Frontal cortex (tissue), 4 donors: ENCODE data around the gene OTUD1. TPM values are rescaled to one million over a fixed set of nuclear protein-coding genes. Genes with fewer than 3 reads are reported as not detected.

Experiments
- DNase-seq, 2 donors: peaks; one replicate each; pipeline ENCODE4 v3.0.0; 2012; ENCODE audit warnings: low spot score in 2 of 2
- FAIRE-seq: peaks from 2 replicates; lab custom pipeline; 2012; peaks lifted over from hg19 to GRCh38; lab: Jason Lieb, UNC
- small RNA-seq: library from RNA; depleted of rRNA; stranded (forward); fragments of <200 nt; gene quantifications from one replicate; pipeline ENCODE3, GENCODE V24; 2014
- total RNA-seq: library from RNA; depleted of rRNA; stranded (reverse); fragments of >200 nt; gene quantifications from one replicate; pipeline ENCODE4 v1.2.3, GENCODE V29; 2014
- donor health status: control.
- donor health status: control.
- donor health status: control.

OTUD1 gene
- total RNA-seq, 1 donor from 2014 or later: 16.7 TPM

- DNase-seq: no peak
- no peak for FAIRE-seq
Measured at GRCh38 chr10:23457632-23458417, 18.9 kb downstream of the OTUD1 start.

- DNase-seq (no peak), FAIRE-seq (no peak)
Measured at GRCh38 chr10:23459308-23459939, 20.5 kb downstream of the OTUD1 start.

- FAIRE-seq (no peak), DNase-seq (no peak)
Measured at GRCh38 chr10:23461557-23461956, 22.7 kb downstream of the OTUD1 start.

- FAIRE-seq (no peak), DNase-seq (no peak)
Measured at GRCh38 chr10:23467012-23467411, 28.1 kb downstream of the OTUD1 start.

GRCh38 chr10:23467548-23467947, 28.7 kb downstream of the OTUD1 start:
- FAIRE-seq (no peak), DNase-seq (no peak)

GRCh38 chr10:23469596-23470237, 30.8 kb downstream of the OTUD1 start:
- no peak for FAIRE-seq

GRCh38 chr10:23472181-23472580, 33.3 kb downstream of the OTUD1 start:
- DNase-seq: no peak
- no peak for FAIRE-seq

More at GRCh38 chr10:23469596-23470237, 30.8 kb downstream of the OTUD1 start:
- DNase-seq: no peak

- no peak for FAIRE-seq
- no peak for DNase-seq
Measured at GRCh38 chr10:23474081-23474480, 35.2 kb downstream of the OTUD1 start.

- FAIRE-seq (no peak), DNase-seq (no peak)
Measured at GRCh38 chr10:23474626-23475025, 35.8 kb downstream of the OTUD1 start.

- DNase-seq (no peak), FAIRE-seq (no peak)
Measured at GRCh38 chr10:23478570-23478969, 39.7 kb downstream of the OTUD1 start.

- FAIRE-seq: no peak
- no peak for DNase-seq
Measured at GRCh38 chr10:23479798-23480473, 41.1 kb downstream of the OTUD1 start.

- no peak for FAIRE-seq
- no peak for DNase-seq
Measured at GRCh38 chr10:23481363-23481961, 42.6 kb downstream of the OTUD1 start.

GRCh38 chr10:23490115-23490514, 51.2 kb downstream of the OTUD1 start:
- DNase-seq (no peak), FAIRE-seq (no peak)

Small RNAs within 50 kb of the gene (small RNA-seq; reads per million reads assigned to genes)
- gene MIR1254-2: not detected

Other genes with a start within 250 kb of the OTUD1 start
- gene PTF1A, start 246.8 kb upstream of the OTUD1 start, total RNA-seq: 0.41 TPM
- 0.41 TPM for gene C10orf67, start 94.3 kb upstream of the OTUD1 start, total RNA-seq